HepG2 (cell line): ENCODE measurements around the gene MRPS35. TPM values are rescaled to one million over a fixed set of nuclear protein-coding genes. Genes with fewer than 3 reads are reported as not detected.

Source experiments
- ATAC-seq: fragments of 200-7000 bp; cut with Tn5 transposase; 3 replicates; pipeline ENCODE4 v1.9.1; 2020; ENCODE audit warnings: mild to moderate bottlenecking, moderate library complexity
- BruUV-seq: library from RNA; stranded (reverse); fragments of 400-500 nt; replicated peaks from 2 replicates; lab custom pipeline; 2021; lab: Mats Ljungman, UMichigan
- CTCF ChIA-PET: fragments of 300-600 bp; formaldehyde crosslinking; extraction: SDS; loops from one replicate; lab custom pipeline; 2021; ENCODE audit warnings: low total read pairs, inconsistent platforms, low intra/inter-chr PET ratio; lab: Yijun Ruan, JAX
- POLR2A ChIA-PET: fragments of 350-600 bp; sonication (Branson Sonifier 250); formaldehyde crosslinking; loops from one replicate; lab custom pipeline; 2020; ENCODE audit warnings: antibody characterized with exemption, inconsistent platforms; lab: Yijun Ruan, JAX
- DNase-seq: peaks from one replicate; pipeline ENCODE4 v3.0.0-alpha.2; 2015; ENCODE audit warnings: low spot score
- FAIRE-seq: peaks from 3 replicates; lab custom pipeline; 2011; peaks lifted over from hg19 to GRCh38; lab: Jason Lieb, UNC
- H2AFZ ChIP-seq: one replicate; pipeline ENCODE4 v1.6.1; 2011; ENCODE audit warnings: low read length, inconsistent platforms
- H3K27ac ChIP-seq: fragments of 300-600 bp; 3 replicates; pipeline ENCODE4 v1.8.0; 2011; ENCODE audit warnings: mixed run types, mild to moderate bottlenecking, mixed read lengths, low read length, inconsistent platforms; ENCODE audit not compliant: insufficient read depth; ENCODE audit errors: extremely low read length
- H3K27me3 ChIP-seq, 2 experiments: fragments of 200-600 bp in 1 of 2; 2 replicates in 1 of 2; 3 replicates in 1 of 2; pipeline versions ENCODE4 v1.6.0 to v1.8.0; 2011; ENCODE audit warnings: low read length in 2 of 2, mild to moderate bottlenecking in 2 of 2, moderate library complexity in 2 of 2, inconsistent platforms in 1 of 2; ENCODE audit not compliant: insufficient read depth in 2 of 2, control insufficient read depth in 1 of 2
- H3K36me3 ChIP-seq, 2 experiments: fragments of 200-600 bp in 1 of 2; replicated peaks in 1 of 2; 2 replicates in 1 of 2; 3 replicates in 1 of 2; pipeline versions ENCODE4 v1.5.1 to v1.8.0; 2011; ENCODE audit warnings: low read length in 2 of 2, inconsistent platforms in 1 of 2; ENCODE audit not compliant: insufficient read depth in 2 of 2, control insufficient read depth in 1 of 2
- H3K4me1 ChIP-seq: 2 replicates; pipeline ENCODE4 v1.5.1; 2012; ENCODE audit warnings: low read length, inconsistent platforms; ENCODE audit not compliant: insufficient read depth
- H3K4me2 ChIP-seq: 2 replicates; pipeline ENCODE4 v1.6.0; 2011; ENCODE audit warnings: low read depth, low read length, inconsistent platforms
- H3K4me3 ChIP-seq, 3 experiments: fragments of 200-600 bp in 1 of 3; sonication (generic), shearing (Covaris generic) in 1 of 3; replicated peaks in 1 of 3; 2 replicates each; pipeline ENCODE4 v1.5.1; 2011 to 2016; ENCODE audit warnings: low read length in 3 of 3, inconsistent platforms in 2 of 3, low read depth in 2 of 3, mild to moderate bottlenecking in 2 of 3, control low read depth in 1 of 3, mixed read lengths in 1 of 3; ENCODE audit not compliant: insufficient read depth in 1 of 3
- H3K79me2 ChIP-seq: one replicate; pipeline ENCODE4 v1.6.1; 2011; ENCODE audit warnings: low read length, inconsistent platforms; ENCODE audit not compliant: insufficient read depth
- H3K9ac ChIP-seq: 2 replicates; pipeline ENCODE4 v1.6.0; 2011; ENCODE audit warnings: mild to moderate bottlenecking, low read depth, low read length, inconsistent platforms; ENCODE audit not compliant: insufficient read depth
- H3K9me3 ChIP-seq: 2 replicates; pipeline ENCODE4 v1.5.1; 2012; ENCODE audit warnings: mild to moderate bottlenecking, low read length
- H4K20me1 ChIP-seq: 2 replicates; pipeline ENCODE4 v1.6.0; 2011; ENCODE audit warnings: inconsistent platforms, mild to moderate bottlenecking, low read length, moderate library complexity; ENCODE audit not compliant: insufficient read depth
- KLF13 ChIP-seq: sonication (generic); formaldehyde crosslinking; IDR thresholded peaks from 2 replicates; pipeline ENCODE4 v1.4.0; 2020; ENCODE audit warnings: mild to moderate bottlenecking, missing genetic modification reagents
- KLF15 ChIP-seq: sonication (generic); formaldehyde crosslinking; IDR thresholded peaks from 2 replicates; pipeline ENCODE4 v1.8.1; 2023; ENCODE audit warnings: borderline replicate concordance, mild to moderate bottlenecking, inconsistent platforms, missing genetic modification reagents, mixed read lengths
- NCOA1 ChIP-seq: sonication (generic); formaldehyde crosslinking; IDR thresholded peaks from 2 replicates; pipeline ENCODE4 v1.9.0; 2021; ENCODE audit warnings: missing genetic modification reagents
- NFYB ChIP-seq: sonication (generic); formaldehyde crosslinking; IDR thresholded peaks from 2 replicates; pipeline ENCODE4 v1.4.0; 2020; ENCODE audit warnings: missing genetic modification reagents
- NKX3-1 ChIP-seq: sonication (generic); formaldehyde crosslinking; IDR thresholded peaks from 2 replicates; pipeline ENCODE4 v1.5.0; 2020; ENCODE audit warnings: missing genetic modification reagents
- ZBTB38 ChIP-seq: sonication (generic); formaldehyde crosslinking; IDR thresholded peaks from 2 replicates; pipeline ENCODE4 v1.5.1; 2020; ENCODE audit warnings: mild to moderate bottlenecking, missing genetic modification reagents
- ZNF407 ChIP-seq: sonication (generic); formaldehyde crosslinking; IDR thresholded peaks from one replicate; pipeline ENCODE4 v1.5.1; 2020; ENCODE audit warnings: mild to moderate bottlenecking, missing genetic modification reagents; ENCODE audit errors: not compliant biosample characterization
- WGBS: methylation state at CpG from one replicate; pipeline ENCODE4 v1.1.6; 2017; ENCODE audit warnings: low lambda C conversion rate; 5-methylcytosine and 5-hydroxymethylcytosine counted together
- in situ Hi-C: cut with HindIII; loops from 2 replicates; pipeline ENCODE4 v1.10.0; 2017; ENCODE audit warnings: low pct_unique_long_range_greater_than_20kb; ENCODE audit not compliant: extremely low pct_ligation_motif_present
- intact Hi-C: fragments of 100-400 bp; cut with micrococcal nuclease; formaldehyde crosslinking; loops from one replicate; pipeline ENCODE4 v1.10.0; 2022; ENCODE audit not compliant: unreplicated experiment
- polyA plus RNA-seq, 8 experiments: library from polyadenylated mRNA; depleted of rRNA in 3 of 8; stranded (reverse) in 7 of 8; unstranded in 1 of 8; fragments of >200 nt; fragmentation: Illumina TruSeq in 4 of 8; extraction: Trizol in 4 of 8; gene quantifications; 2 replicates each; pipeline versions ENCODE4 v1.2.1 to v1.2.3, GENCODE V29; 2011 to 2016; ENCODE audit warnings: low read depth in 4 of 8, missing spikeins in 1 of 8, mixed read lengths in 1 of 8; ENCODE audit not compliant: insufficient read depth in 1 of 8
- total RNA-seq, 5 experiments: library from RNA; depleted of rRNA; stranded (reverse); fragments of >200 nt; fragmentation: Illumina TruSeq; extraction: Trizol; gene quantifications; 2 replicates each; pipeline ENCODE4 v1.2.3, GENCODE V29; 2016; ENCODE audit warnings: low read depth in 1 of 5

Gene MRPS35
- total and polyA plus RNA-seq, 2 of the 13 experiments (the other 11 are each of a cell fraction or from before 2014, with no cell fraction given): 63.4 to 104 TPM

GRCh38 chr12:27711967-27712366 lies 1.3 kb downstream of the MRPS35 start:
- peaks cover 38% of the 10 kb centered on the region for H3K4me1 ChIP-seq
- peak overlapping the region; percentile 72 to 94 (median 90); a peak in 5 of 6 replicates for H3K4me3 ChIP-seq
- ChIA-PET CTCF (no interaction called here), POLR2A (interaction anchor here (1.0 kb wide), 1 partner anchor 15 kb away, joined by 4 read pairs; no protein-coding TSS in a partner anchor)
- WGBS: 92% methylated on average over 2 of the region's 2 CpGs
- FAIRE-seq: no peak
- DNase-seq: no peak
- peak overlapping the region; percentile 91; the same call in 1 of the 2 replicates for H3K9ac ChIP-seq
- peaks cover 0 to 3% of the 10 kb centered on the region in 2 experiments; a peak in 1 of 5 replicates for H3K27me3 ChIP-seq
- H3K36me3 ChIP-seq: peaks cover 0 to 25% of the 10 kb centered on the region in 2 experiments; a peak in 3 of 5 replicates
- H4K20me1 ChIP-seq: peaks cover 11% of the 10 kb centered on the region
- intact Hi-C loops (loop anchor here (2.0 kb wide), 1 partner anchor 21 kb away; no protein-coding TSS in a partner anchor), in situ Hi-C loops (no loop called here)
- H3K4me2 ChIP-seq: peak overlapping the region; percentile 73
- no TSS peak for BruUV-seq
- H3K79me2 ChIP-seq: peaks cover 39% of the 10 kb centered on the region
- no peak for ATAC-seq
- H3K9me3 ChIP-seq: no peaks in the 10 kb centered on the region
- H3K27ac ChIP-seq: no peak overlapping the region
- TF ChIP-seq NKX3-1 (no peak), NCOA1 (CRISPR knock-in tag) (no peak), ZNF407 (CRISPR knock-in tag) (no peak), KLF13 (no peak), ZBTB38 (no peak), NFYB (CRISPR knock-in tag) (no peak), KLF15 (CRISPR knock-in tag) (no peak)
- no peak overlapping the region for H2AFZ ChIP-seq
